Activated gamma-delta T cell (primary cell): Measurements from ENCODE around the gene TUBA3E.
"Not testable (repeated sequence)": the region's sequence is repeated elsewhere in the genome, so short reads cannot be mapped to it uniquely, and the experiment has no call there.

ENCODE experiments used
- DNase-seq: peaks from one replicate; lab custom pipeline; 2025; lab: John Stamatoyannopoulos, UW
- total RNA-seq, 2 donors: gene quantifications; one replicate each; lab custom pipeline; 2026; lab: John Stamatoyannopoulos, UW

TUBA3E gene
- 0 reads per million in 2 donors for total RNA-seq

DNA sequence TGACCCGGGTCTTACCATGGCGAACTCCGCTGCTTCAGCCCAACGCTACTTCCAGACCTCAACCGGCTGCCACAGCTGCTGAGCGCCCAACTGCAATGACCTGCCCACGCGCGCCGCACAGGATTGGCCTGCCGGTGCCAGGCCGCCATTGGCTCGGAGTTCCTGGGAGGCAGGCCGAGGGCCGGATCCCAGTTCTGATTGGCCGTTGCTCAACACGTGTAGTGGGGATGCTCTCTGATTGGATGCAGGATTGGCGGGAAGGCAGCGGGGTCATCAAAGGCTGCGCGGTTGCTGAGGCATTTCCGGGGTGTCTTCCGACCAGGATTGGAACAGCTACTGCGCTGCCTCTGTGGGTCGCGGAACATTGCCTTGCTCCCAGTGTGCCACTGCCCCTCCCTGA, at the start of gene TUBA3E:
Gene TUBA3E (minus strand): TSS at position 97 of the 400 bp plus-strand sequence. CDS start 79 bp downstream, at position 18.
- no peak for DNase-seq

DNA sequence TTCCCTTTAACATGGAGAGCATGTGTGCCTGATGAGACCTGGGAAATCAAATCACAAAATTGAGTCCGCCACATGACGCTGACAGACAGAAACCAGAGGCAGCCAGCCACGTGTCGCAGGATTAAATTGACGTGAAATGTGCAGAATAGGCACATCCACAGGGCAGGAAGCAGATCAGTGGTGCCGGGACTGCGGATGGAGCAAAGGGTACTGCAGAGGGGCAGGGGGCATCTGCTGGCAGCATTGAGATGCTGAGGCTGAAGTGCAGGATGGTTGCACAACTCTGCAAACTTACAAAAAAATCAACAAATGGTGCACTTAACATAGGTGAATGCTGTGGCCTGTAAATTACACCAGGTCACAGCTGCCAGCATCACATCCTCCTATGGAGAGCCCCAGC, 48.2 kb upstream of the TUBA3E start:
- DNase-seq = no peak

DNA sequence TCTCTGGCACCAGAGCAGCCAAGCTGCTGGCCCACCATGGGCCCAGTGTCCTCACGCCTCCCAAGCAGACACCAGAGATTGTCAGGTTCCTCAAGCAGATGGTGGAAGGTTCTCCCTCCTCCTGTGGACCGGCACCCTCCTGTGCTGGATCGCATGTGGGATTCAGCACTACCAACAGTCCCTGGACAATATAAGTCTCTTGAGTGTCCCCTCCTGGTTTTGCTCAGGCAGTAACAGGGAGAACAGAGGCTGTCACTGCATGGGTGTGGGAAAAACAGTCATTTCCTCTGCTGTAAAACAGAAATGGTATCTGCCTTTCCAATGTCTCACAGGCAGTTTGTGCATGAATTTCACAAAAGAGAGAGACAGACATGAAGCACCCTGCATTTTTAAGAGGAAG, 47.7 kb upstream of the TUBA3E start:
- DNase-seq = no peak

DNA sequence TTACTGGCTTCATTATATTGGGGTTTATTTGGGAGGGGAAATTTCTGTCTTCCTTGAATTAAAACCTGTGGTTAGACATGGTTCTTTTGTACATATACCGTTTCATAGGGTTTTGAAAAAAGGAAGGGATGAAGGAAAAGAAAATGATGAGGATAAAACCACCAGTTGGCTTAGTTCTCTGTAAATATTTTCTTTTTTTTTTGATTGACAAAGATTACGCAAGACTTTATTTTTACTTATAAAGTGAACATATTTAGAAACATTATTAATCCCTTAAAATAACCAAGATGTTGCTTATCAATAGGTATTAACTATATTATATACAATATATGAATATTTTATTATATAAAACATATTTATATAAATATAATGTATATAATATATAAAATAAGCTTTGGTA, 45.1 kb upstream of the TUBA3E start:
- no peak for DNase-seq

DNA sequence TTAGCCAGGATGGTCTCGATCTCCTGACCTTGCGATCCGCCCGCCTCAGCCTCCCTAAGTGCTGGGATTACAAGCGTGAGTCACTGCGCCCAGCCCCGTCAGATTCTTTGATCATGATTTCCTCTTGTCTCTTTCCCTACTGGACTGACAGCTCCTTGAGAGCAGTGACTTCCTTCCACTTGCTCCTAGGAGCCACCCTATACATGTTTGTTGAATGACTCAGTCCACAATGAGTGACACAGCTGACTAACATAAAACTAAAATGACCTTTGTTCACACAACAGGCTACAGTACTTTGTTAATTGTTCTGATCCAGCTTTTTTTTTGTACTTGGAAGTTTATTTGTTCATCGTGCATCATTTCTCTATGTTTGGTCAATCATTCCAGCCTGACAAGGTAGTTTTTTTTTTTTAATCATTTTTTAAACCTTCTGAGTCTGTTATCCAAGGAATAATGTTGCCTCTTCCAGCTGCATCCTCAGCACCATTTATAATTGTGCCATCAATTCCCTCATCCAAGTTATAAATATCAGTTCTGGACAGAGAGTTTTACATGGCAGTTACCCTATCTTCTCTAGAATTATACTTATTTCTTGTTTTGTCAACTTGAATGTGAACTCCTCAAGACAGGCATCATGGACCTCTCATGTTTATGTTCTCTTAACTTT, 42.9 kb upstream of the TUBA3E start:
- no peak for DNase-seq

DNA sequence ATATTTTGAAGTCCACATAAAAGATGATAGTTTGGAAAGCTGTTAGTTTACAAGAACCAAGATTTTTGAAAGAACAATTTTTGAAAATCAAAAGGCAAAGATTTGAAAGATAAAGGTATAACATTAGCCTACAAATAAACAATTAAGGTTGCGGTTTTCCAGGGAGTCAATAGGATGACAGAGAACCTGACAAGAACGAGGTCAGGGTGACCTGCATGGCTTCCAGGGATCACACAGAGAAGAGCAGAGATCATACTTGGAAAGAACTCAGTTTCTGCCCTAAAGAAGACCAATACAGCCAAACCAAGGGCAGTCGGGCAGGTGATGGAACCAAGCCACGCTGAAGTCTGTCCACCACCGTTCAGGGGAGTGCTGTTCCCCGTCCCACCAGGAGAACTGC, 41.3 kb upstream of the TUBA3E start:
- not testable (repeated sequence) for DNase-seq

DNA sequence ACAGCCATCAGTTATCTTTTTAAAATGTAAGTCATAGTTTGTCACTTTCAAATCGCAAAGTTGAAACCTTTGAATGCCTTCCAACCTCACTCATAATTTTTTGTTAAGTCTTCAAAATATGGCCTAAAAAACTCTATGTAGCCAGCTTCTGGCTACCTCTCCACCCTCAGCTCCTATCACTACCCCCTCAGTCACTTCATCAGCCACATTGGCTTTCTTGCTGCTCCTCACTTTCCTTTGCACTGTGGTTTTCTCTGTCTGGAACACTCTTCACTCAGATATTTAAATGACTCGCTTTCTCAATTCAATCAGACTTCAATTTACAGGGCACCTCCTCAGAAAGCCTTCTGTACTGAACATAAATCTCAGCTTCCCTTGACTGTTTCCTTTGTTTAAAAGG, 34.8 kb upstream of the TUBA3E start:
- DNase-seq = not testable (repeated sequence)

DNA sequence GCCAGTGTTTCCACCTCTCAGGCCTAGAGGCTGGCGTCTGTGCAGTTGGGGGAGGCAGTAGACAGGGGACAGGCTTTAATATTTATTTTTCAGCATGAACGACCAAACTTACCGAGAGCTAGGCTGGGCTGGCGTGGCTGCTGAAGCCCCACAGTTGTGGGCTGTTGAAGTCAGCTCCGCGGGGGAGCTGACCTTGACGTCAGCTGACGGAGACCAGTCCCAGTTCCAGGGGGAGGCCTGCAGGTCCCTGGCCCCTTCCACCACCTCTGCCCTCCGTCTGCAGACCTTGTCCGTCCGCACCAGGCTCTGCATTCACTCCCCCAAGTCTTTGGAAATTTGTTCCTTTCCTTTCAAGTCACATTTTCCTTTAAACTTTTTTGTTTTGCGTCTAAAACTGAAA, 33.4 kb upstream of the TUBA3E start:
- DNase-seq = no peak

DNA sequence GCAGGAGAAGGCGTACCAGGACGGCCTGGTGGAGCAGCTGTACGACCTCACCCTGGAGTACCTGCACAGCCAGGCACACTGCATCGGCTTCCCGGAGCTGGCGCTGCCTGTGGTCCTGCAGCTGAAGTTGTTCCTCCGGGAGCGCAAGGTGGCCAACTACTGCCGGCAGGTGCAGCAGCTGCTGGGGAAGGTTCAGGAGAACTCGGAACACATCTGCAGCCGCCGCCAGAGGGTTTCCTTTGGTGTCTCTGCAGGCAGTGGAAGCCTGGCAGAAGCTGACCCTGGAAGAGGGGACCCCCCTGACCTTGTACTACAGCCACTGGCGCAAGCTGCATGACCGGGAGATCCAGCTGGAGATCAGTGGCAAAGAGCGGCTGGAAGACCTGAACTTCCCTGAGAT, 32.7 kb upstream of the TUBA3E start:
- not testable (repeated sequence) for DNase-seq

DNA sequence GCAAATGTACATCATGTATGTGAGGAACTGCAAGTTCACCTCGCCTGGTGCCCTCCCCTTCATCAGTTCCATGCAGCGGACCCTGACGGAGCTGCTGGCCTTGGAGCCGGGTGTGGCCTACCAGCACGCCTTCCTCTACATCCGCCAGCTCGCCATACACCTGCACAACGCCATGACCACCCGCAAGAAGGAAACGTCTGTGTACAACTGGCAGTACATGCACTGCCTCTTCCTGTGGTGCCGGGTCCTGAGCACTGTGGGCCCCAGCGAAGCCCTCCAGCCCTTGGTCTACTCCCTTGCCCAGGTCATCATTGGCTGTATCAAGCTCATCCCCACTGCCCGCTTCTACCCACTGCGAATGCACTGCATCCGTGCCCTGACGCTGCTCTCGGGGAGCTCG, 32.1 kb upstream of the TUBA3E start:
- not testable (repeated sequence) for DNase-seq

DNA sequence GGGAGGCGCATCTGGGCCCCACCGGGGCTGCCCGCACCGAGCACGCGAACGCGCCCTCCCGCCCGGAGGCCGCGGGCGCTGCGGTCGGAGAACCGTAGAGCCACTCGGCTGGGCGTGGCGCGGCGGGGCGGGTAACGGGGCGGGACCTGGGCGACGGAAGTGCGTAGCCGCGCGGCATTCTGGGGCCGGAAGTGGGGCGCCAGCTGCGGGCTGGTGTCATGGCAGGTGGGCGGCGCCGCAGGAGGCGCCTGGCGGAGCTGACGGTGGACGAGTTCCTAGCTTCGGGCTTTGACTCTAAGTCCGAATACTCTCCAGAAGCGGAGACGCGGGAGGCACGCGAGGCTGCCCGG, 30.9 kb upstream of the TUBA3E start:
- DNase-seq = not testable (repeated sequence)

DNA sequence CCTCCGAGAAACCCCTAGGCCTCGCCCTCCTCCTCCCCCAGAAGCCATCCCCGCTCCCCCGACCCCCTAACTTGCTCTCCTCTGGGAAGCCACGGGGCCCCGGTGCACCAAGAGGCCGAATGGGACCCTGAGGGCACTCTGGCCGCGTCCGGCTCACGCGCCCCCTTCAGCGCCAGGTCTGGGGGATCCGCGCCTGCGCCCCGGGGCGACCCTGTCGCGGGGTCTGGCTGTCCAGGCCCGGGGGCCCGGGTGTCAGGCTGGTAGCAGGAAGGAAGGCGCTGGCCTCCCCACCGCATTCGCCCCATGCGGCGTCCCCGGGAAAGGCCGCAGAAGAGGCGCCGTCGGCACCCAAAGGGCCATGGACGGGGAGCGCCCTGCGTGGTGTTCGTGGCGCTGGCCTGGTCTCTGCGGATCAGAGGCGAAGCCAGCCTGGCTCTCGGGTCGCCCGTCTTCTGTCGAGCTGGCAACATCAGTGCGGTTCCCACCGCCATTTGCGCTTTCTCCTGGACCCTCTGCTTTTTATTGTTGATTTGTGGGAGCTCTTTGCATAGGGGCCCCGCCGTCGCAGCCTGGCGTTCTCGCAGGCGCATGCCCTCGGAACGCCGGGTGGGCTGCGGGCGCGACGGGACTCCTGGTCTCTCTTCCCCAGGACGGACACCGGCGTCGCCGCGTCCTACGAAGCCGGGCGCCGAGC, 30.4 kb upstream of the TUBA3E start:
- DNase-seq = not testable (repeated sequence)

DNA sequence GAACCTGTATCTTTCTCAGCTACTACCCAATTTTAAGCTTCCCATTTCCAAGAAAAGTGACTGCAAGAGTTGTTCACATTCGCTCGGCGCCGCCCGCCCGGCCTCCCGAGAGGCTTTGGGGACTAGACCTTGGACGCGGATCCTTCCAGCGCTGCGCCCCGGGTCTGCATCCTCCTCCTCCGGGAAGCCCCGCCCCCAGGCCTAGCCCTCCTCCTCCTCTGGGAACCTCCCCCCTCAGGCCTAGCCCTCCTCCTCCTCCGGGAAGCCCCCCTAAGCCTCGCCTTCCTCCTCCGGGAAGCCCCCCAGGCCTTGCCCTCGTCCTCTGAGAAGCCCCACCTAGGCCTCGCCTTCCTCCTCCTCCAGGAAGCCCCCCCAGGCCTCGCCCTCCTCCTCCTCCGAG, 29.8 kb upstream of the TUBA3E start:
- not testable (repeated sequence) for DNase-seq

DNA sequence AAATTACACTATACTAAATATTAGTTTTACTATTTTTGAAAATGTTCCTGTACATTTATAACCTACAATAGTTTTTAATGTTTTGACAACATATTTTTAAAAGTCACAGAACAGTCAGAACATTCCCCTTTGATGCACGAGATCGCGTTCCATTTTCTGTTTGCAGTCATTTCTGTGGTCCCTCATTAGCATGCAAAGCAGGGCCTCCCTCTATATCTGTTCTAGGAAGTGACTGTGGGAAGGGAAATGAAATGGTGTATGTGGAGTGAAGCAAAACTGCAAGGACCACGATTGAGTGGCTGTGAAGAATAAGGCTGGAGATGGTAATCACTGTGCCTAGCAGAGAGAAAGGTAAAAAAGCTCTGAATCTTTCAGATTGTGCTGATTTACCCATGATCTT, 24.3 kb upstream of the TUBA3E start:
- DNase-seq = not testable (repeated sequence)

DNA sequence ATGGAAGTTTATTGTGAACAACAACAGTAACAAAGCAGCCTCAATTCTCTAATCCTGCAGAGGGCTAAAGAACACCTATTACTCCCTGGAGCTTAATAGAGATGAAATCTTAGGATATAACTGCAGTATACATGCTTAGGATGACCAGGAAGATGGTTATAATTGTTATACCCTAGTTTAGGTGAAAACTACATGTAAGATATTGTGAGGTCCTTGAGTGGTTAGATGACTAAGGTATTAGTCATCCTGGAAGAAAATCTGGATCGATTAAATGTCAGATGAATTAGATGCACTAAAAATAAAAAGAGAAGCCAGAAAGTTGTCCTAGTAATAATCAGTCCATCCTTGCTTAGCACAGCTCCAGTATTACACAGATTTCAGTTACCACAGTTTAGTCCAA, 22.3 kb upstream of the TUBA3E start:
- DNase-seq = not testable (repeated sequence)

DNA sequence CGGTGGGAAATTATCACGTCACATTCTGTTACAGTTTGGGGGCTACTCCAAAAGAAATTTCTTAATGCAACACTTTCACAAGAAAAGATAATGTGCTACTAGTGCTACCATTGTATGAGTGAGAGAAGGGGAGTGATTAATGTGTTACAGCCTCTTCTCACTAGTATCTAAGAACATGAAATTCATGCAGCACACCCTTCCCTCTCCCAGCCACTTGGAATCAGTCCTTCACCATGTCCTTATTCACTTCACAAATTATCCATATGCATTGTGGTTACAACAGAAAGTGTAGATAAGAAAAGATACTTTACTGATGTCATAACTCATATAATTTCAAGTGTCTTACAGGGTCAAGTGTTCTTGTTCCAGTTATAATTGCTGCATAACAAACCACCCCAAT, 20.9 kb upstream of the TUBA3E start:
- not testable (repeated sequence) for DNase-seq

DNA sequence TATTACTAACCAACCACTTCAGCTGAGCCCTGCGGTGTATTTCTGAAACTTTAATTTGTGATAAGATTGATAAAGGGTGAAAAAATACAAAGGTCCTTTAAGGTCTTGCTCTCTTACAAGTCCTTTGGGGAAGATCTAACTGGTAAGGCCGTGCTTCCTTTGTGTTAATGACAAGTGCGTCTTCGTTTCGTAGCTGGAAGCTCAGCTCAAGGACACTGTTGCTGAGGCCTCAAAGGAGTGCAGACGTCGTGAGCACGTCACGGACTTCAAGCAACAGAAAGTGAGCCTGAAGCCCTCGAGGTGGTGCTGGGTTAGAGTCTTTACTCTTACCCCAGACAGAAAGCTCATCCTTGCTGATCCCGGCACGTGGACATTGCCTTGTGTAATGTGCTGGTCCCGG, 8.8 kb upstream of the TUBA3E start:
- not testable (repeated sequence) for DNase-seq

DNA sequence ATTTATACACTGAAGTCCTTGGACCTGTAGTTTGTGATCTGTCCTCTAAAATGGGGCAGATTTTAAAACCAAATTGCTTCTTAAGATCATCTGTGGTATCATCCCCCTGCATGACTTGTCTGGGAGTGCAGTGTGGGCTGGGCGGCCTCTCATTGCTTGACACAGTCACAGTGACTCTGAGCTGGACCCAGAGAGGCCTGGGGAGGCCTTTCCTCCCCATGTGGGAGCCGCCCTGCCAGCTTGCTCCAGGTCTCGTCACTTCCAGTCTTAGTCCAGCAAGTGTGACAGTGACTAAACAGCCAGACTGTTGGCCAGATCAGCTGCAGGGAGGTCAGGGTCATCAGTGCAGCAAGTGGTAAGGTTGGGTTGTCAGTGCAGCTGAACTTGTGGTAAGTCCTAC, 4.9 kb upstream of the TUBA3E start:
- not testable (repeated sequence) for DNase-seq

DNA sequence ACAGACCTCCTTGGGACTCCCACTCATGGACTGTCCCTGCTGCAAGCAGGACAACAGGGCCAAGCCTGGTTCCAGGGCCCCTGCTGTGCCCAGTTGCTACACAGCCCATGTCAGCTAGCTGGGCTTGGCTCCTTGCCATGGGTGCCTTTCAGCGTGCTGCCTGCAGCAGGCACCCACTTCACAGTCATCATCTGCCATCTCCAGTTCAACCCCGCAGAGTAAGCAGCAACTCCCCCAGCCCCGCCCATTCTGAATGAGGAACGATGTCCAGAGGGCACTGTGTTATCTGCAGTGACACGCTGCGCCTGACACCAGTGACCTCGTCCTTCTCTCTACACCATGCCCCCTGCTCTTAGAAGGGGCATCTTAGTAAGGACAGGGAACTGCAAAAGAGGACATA, 4.3 kb upstream of the TUBA3E start:
- not testable (repeated sequence) for DNase-seq

DNA sequence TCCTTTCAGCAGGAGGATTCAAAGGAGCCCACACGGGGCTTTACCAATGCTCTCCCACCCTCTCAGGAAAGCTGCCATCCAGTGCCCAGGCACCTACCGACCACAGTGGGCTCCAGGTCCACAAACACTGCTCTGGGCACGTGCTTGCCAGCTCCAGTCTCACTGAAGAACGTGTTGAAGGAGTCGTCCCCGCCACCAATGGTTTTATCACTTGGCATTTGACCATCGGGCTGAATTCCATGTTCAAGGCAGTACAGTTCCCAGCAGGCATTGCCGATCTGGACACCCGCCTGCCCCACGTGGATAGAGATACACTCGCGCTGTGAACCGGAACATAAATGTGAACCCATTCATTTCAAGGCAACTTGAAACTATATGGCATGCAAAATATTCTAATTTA, 2.2 kb downstream of the TUBA3E start:
- DNase-seq = not testable (repeated sequence)

DNA sequence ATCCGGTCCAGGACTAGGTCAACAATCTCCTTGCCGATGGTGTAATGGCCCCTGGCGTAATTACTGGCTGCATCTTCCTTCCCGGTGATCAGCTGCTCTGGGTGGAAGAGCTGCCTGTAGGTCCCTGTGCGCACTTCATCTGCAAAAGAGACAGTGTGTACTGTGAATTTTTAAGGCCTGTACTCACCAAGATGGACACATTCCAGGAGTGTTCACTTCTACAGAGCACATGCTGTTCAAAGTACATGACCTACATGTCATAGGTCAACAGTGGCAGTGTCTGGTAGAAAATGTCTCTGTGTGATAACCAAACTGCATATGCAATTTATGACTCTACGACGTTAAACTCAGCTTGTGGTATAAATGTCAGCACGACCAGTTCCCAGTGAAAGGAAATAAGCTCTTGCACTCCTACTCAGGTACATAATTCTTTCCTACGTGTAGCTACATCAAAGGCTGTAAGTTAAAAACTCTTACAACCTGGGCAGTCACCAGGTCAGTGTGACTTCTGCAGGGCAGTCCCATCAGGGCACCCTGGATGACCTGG, 3.1 kb downstream of the TUBA3E start:
- not testable (repeated sequence) for DNase-seq

DNA sequence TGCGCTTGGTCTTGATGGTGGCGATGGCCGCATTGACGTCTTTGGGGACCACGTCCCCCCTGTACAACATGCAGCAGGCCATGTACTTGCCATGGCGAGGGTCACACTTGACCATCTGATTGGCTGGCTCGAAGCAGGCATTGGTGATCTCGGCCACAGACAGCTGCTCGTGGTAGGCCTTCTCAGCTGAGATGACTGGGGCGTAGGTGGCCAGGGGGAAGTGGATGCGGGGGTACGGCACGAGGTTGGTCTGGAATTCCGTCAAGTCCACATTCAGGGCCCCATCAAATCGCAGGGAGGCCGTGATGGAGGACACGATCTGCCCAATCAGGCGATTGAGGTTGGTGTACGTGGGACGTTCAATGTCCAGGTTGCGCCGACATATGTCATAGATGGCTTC, 4.4 kb downstream of the TUBA3E start:
- DNase-seq = not testable (repeated sequence)

DNA sequence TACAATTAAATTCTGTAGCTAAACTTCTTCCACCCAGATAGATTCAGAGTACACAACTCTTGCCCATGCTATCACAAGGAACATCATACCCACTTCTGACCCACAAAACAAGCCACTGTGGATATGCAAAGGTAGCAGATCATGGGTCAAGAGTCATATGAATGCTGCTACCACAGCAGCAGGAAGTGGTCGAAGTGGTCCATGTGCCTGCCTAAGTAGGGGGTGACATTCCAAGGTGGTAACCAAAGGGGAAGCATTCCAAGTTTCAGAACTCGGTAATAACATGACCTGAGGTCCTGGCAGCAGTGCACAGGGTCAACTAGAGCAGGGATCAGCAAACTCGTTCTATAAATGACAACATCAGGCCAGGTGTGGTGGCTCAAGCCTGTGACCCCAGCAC, 5.8 kb downstream of the TUBA3E start:
- DNase-seq = not testable (repeated sequence)
